ENCODE results near the gene SVBP.

DNA sequence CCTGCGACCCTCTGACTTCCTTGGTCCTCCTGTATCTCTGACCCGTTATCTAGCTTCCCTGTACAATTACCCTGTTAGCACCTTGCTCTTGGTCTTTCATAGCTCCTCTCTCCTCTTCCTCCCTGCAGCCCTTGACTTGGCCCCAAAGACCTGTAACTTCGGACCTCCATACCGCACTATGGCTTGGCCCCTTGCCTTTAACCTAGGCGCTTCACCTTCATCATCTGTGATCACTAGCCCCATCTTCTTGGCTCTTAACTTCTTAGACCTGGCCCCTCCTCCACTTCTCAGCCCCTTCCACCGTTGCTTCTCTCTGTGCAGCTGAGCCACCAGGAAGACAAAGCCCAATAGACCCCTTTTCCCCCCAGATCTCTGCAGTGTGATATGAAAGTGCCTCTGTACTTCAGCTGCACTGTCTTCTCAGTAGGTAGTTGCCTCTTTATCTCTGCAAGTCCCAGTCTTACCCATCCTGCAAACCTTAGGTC lies 30.0 kb upstream of the SVBP start:
- TF ChIP-seq POLR2A (IDR thresholded peaks at IDR 0.05; ENCODE audit: low read depth), result no peak
- TF ChIP-seq EP300 (IDR thresholded peaks at IDR 0.05), result no peak
- TF ChIP-seq, protein P1, sequence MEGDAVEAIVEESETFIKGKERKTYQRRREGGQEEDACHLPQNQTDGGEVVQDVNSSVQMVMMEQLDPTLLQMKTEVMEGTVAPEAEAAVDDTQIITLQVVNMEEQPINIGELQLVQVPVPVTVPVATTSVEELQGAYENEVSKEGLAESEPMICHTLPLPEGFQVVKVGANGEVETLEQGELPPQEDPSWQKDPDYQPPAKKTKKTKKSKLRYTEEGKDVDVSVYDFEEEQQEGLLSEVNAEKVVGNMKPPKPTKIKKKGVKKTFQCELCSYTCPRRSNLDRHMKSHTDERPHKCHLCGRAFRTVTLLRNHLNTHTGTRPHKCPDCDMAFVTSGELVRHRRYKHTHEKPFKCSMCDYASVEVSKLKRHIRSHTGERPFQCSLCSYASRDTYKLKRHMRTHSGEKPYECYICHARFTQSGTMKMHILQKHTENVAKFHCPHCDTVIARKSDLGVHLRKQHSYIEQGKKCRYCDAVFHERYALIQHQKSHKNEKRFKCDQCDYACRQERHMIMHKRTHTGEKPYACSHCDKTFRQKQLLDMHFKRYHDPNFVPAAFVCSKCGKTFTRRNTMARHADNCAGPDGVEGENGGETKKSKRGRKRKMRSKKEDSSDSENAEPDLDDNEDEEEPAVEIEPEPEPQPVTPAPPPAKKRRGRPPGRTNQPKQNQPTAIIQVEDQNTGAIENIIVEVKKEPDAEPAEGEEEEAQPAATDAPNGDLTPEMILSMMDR (IDR thresholded peaks at IDR 0.05), result no peak
